ENCODE results near the gene TIAM2. TPM values are rescaled to one million over a fixed set of nuclear protein-coding genes. Genes with fewer than 3 reads are reported as not detected.

Gene TIAM2
- total and polyA plus RNA-seq, 12 donors: 4.3 to 22.5 (median 11.8) TPM

DNA sequence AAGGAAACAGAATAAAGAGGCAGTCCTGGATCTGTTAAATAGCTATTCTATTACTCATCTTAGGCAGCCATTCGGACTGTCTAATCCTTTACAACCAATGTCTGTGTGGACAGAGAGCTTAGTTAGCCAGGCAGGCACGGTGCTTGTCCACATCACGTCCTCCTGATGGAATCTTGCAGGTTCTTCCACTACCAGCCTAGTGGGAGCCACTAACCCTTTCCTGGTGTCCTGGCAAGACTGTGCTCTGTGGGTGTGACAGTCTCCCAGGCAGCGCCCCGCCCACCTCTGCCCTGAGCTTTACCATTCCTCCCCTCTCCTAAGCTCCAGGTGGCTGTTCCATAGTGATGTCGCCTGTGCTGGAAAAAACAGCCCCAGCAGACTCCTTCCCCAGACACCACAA lies 190.4 kb downstream of the TIAM2 start:
- Histone ChIP-seq H3K4me3 (no peak overlapping the region), H3K4me1 (peaks cover 0 to 47% (median 22%) of the 10 kb centered on the region in 9 donors), H3K36me3 (peaks cover 0 to 6% (median 0%) of the 10 kb centered on the region in 9 donors), H3K27me3 (no peaks in the 10 kb centered on the region), H3K9me3 (no peaks in the 10 kb centered on the region), H3K27ac (no peak overlapping the region)
- ATAC-seq (no peak), DNase-seq (no peak)
- intact Hi-C loops (cut with DNase I): loop anchor here in 1 of 10 donors (10.0 kb wide), 2 partner anchors 129 to 339 kb away; partner anchors contain the start of gene TFB1M
- WGBS, 2 donors: 96 to 97% methylated on average over 6 of the region's 6 CpGs
- TF ChIP-seq, protein P1, sequence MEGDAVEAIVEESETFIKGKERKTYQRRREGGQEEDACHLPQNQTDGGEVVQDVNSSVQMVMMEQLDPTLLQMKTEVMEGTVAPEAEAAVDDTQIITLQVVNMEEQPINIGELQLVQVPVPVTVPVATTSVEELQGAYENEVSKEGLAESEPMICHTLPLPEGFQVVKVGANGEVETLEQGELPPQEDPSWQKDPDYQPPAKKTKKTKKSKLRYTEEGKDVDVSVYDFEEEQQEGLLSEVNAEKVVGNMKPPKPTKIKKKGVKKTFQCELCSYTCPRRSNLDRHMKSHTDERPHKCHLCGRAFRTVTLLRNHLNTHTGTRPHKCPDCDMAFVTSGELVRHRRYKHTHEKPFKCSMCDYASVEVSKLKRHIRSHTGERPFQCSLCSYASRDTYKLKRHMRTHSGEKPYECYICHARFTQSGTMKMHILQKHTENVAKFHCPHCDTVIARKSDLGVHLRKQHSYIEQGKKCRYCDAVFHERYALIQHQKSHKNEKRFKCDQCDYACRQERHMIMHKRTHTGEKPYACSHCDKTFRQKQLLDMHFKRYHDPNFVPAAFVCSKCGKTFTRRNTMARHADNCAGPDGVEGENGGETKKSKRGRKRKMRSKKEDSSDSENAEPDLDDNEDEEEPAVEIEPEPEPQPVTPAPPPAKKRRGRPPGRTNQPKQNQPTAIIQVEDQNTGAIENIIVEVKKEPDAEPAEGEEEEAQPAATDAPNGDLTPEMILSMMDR (IDR thresholded peaks at IDR 0.05): no peak

DNA sequence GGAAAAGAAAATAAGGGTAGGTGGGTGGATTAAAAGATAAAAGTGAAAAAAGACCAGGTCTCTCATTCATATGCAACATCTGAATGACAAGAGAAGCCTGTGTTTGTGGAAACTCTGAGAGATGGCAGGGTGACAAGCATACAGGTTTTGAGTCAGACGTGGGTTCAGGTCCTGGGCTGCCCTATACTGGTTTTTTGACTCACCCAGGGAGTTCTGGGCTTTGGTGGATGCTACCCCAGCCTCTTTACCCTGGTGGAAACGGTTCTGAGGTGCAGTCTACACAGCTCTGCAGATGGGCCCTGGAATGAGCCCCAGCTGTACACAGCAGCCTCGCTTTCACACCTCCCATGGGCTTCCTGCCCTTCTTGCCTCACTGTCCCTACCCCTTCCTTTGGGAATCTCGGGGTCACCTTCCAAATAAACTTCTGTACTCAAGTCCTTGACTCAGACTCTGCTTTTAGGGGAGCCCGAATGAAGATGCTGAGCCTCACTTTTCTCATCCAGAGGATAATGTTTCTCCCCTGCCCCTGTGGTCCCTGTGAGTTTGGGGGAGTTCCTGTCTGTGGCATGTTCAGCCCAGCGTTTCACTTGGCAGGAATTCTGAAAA lies 191.0 kb downstream of the TIAM2 start:
- Histone ChIP-seq H3K4me3 (no peak overlapping the region), H3K27ac (no peak overlapping the region), H3K4me1 (peaks cover 0 to 53% (median 22%) of the 10 kb centered on the region in 9 donors), H3K27me3 (no peaks in the 10 kb centered on the region), H3K9me3 (no peaks in the 10 kb centered on the region), H3K36me3 (peaks cover 0 to 6% (median 0%) of the 10 kb centered on the region in 9 donors)
- WGBS, 2 donors: 55 to 58% methylated on average over 6 of the region's 6 CpGs
- ATAC-seq (peak in 1 of 8 donors; percentile 25), DNase-seq (no peak)
- TF ChIP-seq, protein P1 (IDR thresholded peaks at IDR 0.05): no peak
- intact Hi-C loops (cut with DNase I): loop anchor here in 1 of 10 donors (10.0 kb wide), 2 partner anchors 129 to 339 kb away; partner anchors contain the start of gene TFB1M

DNA sequence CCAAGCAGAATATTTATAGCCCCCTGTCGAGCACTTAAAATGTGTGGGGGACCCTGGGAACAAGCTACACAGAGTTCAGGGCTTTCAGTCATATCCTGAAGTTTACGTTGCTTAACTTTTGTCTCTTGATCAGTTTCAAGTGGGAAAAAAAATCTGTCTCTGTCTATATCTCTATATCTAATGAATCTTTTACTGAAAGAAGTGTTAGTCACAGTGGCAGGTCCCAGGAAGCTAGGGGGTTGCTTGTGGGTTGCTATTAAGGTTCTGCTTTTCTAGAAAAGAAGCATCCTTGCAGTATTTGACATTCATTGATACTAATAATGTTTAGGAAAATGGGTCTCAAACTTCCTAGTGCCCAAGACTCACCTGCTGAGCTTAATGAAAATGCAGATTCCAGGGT lies 192.0 kb downstream of the TIAM2 start:
- Histone ChIP-seq H3K4me3 (no peak overlapping the region), H3K4me1 (peaks cover 0 to 53% (median 22%) of the 10 kb centered on the region in 9 donors), H3K27me3 (no peaks in the 10 kb centered on the region), H3K27ac (no peak overlapping the region), H3K9me3 (no peaks in the 10 kb centered on the region), H3K36me3 (peaks cover 0 to 6% (median 0%) of the 10 kb centered on the region in 9 donors)
- TF ChIP-seq, protein P1 (IDR thresholded peaks at IDR 0.05): no peak
- WGBS, 2 donors: 66 to 70% methylated on average over 2 of the region's 2 CpGs
- intact Hi-C loops (cut with DNase I): loop anchor here in 1 of 10 donors (10.0 kb wide), 2 partner anchors 128 to 338 kb away; partner anchors contain the start of gene TFB1M
- DNase-seq (no peak), ATAC-seq (no peak)

DNA sequence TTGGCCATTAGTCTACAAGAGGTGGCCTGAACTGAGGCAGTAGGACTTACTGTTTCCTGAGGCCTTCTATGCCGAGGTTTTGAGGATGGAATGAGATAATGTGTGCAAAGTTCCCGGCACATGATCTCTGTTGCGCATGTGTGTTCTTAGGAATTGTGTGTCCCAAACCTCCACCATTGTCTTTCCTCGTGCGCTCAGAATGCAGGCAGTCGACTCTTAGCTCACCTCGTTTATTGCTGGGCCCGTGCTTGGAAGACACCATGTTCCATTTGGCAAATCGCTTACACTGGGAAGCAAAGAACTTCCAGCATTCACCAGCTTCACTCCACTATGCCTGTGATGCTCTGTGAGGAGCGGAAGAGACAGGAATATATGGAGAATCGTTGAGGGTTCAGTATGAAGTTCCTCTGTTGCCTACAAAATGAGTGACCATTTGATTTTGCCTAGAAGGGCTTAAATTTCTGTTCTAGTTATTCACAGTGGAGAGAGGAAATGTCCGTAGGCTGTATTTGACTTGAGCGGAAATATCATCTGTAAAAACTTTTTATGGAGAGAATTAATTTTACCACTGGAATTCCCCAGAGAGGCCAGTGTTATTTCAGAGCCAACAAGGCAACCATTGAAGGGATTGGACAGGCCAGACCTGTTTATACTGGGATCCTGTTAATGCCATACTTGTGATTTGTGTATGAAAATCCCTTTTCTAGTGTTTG lies 193.0 kb downstream of the TIAM2 start:
- ATAC-seq: peak in 5 of 8 donors; percentile 34 to 76 (median 53)
- no peaks in the 10 kb centered on the region for H3K27me3 ChIP-seq
- H3K4me3 ChIP-seq: no peak overlapping the region
- TF ChIP-seq, protein P1 (IDR thresholded peaks at IDR 0.05): no peak
- DNase-seq: peak in 1 of 2 donors; percentile 34
- peaks cover 0 to 6% (median 0%) of the 10 kb centered on the region in 9 donors for H3K36me3 ChIP-seq
- intact Hi-C loops (cut with DNase I): loop anchor here in 1 of 10 donors (10.0 kb wide), 2 partner anchors 127 to 337 kb away; partner anchors contain the start of gene TFB1M
- WGBS, 2 donors: 74 to 77% methylated on average over 13 of the region's 13 CpGs
- peak overlapping the region in 6 of 10 donors; percentile 1 to 61 (median 30) for H3K27ac ChIP-seq
- H3K4me1 ChIP-seq: peaks cover 0 to 53% (median 22%) of the 10 kb centered on the region in 9 donors
- H3K9me3 ChIP-seq: no peaks in the 10 kb centered on the region
